DND-41 (cell line): ENCODE results near the gene FAM83D.
A peak's percentile ranks its signal among the peaks of the same experiment; 100 is the strongest.
"Not testable (repeated sequence)": the region's sequence is repeated elsewhere in the genome, so short reads cannot be mapped to it uniquely, and the experiment has no call there.

ENCODE experiments used
- ATAC-seq: fragments of 200-7000 bp; cut with Tn5 transposase; 3 replicates; pipeline ENCODE4 v1.9.1; 2021; ENCODE audit warnings: low read depth; ENCODE audit not compliant: insufficient read depth
- DNase-seq: peaks from one replicate; pipeline ENCODE4 v3.0.0-alpha.2; 2020
- H2AFZ ChIP-seq: 2 replicates; pipeline ENCODE4 v1.6.0; 2012; ENCODE audit warnings: low read depth, low read length
- H3K27ac ChIP-seq: 2 replicates; pipeline ENCODE4 v1.5.1; 2012; ENCODE audit warnings: low read length, inconsistent platforms
- H3K27me3 ChIP-seq: fragments of 200-600 bp; sonication (generic); 2 replicates; pipeline ENCODE4 v1.6.0; 2012; ENCODE audit warnings: low read length, mild to moderate bottlenecking, inconsistent platforms; ENCODE audit not compliant: insufficient read depth, poor library complexity
- H3K36me3 ChIP-seq: 2 replicates; pipeline ENCODE4 v1.5.1; 2012; ENCODE audit warnings: low read length, inconsistent platforms; ENCODE audit not compliant: insufficient read depth
- H3K4me1 ChIP-seq: 2 replicates; pipeline ENCODE4 v1.5.1; 2012; ENCODE audit warnings: mild to moderate bottlenecking, low read length; ENCODE audit not compliant: insufficient read depth
- H3K4me2 ChIP-seq: 2 replicates; pipeline ENCODE4 v1.6.0; 2012; ENCODE audit warnings: mild to moderate bottlenecking, moderate library complexity, low read length, inconsistent platforms; ENCODE audit not compliant: insufficient read depth
- H3K4me3 ChIP-seq, 2 experiments: fragments of 200-600 bp in 1 of 2; shearing (Covaris generic) in 1 of 2; 2 replicates each; pipeline ENCODE4 v1.5.1; 2012 to 2016; ENCODE audit warnings: inconsistent platforms in 2 of 2, low read length in 2 of 2, mild to moderate bottlenecking in 2 of 2, low read depth in 1 of 2, moderate library complexity in 1 of 2
- H3K79me2 ChIP-seq: 2 replicates; pipeline ENCODE4 v1.6.0; 2012; ENCODE audit warnings: low read length, inconsistent platforms; ENCODE audit not compliant: insufficient read depth
- H3K9ac ChIP-seq: 2 replicates; pipeline ENCODE4 v1.6.0; 2012; ENCODE audit warnings: low read depth, mild to moderate bottlenecking, inconsistent platforms, low read length, moderate library complexity
- H3K9me3 ChIP-seq: 2 replicates; pipeline ENCODE4 v1.5.1; 2012; ENCODE audit warnings: low read length, moderate library complexity, mild to moderate bottlenecking, inconsistent platforms; ENCODE audit not compliant: insufficient read depth, severe bottlenecking
- H4K20me1 ChIP-seq: 2 replicates; pipeline ENCODE4 v1.6.0; 2012; ENCODE audit warnings: low read length; ENCODE audit not compliant: insufficient read depth
- EZH2 ChIP-seq: IDR thresholded peaks from 3 replicates; pipeline ENCODE4 v1.6.1; 2012; ENCODE audit warnings: borderline replicate concordance, low read depth, mild to moderate bottlenecking, moderate library complexity, low read length, inconsistent platforms; ENCODE audit not compliant: severe bottlenecking
- TF ChIP-seq, protein P1 (sequence below): IDR thresholded peaks from 2 replicates; pipeline ENCODE4 v1.5.1; 2012; ENCODE audit warnings: borderline replicate concordance, low read length, moderate library complexity, mild to moderate bottlenecking; ENCODE audit not compliant: poor library complexity, severe bottlenecking; ENCODE audit errors: extremely low read depth

The FAM83D gene

DNA sequence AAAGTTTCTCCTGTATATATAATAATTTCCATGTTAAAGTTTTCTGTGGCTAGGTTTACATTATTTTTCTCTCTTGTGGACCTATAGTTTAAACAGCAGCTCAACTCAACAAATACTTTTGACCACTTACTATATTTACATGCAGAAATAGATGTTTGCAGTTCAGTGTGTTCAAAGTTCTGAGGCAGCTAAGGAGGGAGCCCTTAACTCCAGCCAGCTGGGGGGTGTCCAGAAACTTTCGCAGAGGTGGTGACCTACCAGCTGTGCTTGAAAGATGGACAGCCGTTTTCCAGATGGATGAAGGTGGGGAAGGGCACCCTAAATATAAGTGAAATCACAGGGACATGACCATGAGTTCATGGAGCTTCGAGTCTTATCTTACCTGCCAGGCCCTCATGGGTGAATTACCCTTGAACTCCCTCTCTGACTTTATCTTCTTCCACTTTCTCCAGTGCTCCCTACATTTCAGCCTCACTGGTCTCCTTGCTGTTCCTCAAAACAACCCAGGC, 69.4 kb downstream of the FAM83D start:
- Histone ChIP-seq H3K4me2 (no peak overlapping the region), H3K36me3 (peaks cover 81% of the 10 kb centered on the region), H3K4me1 (no peaks in the 10 kb centered on the region)

DNA sequence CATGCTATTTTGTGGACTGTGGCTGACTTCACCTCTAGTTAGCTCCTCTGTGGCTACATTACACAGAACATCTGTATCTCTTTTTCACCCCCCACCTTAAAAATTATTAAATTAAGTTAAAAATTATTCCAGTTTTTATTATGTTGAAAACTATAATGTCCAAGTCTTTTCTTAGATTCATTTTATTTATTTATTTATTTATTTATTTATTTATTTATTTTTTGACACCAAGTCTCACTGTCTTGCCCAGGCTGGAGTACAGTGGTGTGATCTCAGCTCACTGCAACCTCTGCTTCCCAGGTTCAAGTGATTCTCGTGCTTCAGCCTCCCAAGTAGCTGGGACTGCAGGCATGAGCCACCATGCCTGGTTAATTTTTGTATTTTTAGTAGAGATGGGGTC, 70.6 kb downstream of the FAM83D start:
- not testable (repeated sequence) for H4K20me1 ChIP-seq, H3K9me3 ChIP-seq, H3K4me2 ChIP-seq, H3K4me3 ChIP-seq, ATAC-seq, H3K27ac ChIP-seq, H3K4me1 ChIP-seq, DNase-seq, H3K79me2 ChIP-seq, H3K9ac ChIP-seq, H2AFZ ChIP-seq, H3K27me3 ChIP-seq
- peaks cover 79% of the 10 kb centered on the region for H3K36me3 ChIP-seq

More for the DNA sequence above, 69.4 kb downstream of the FAM83D start:
- no peak overlapping the region for H3K4me3 ChIP-seq
- H3K79me2 ChIP-seq, result no peaks in the 10 kb centered on the region
- H2AFZ ChIP-seq, result no peak overlapping the region
- TF ChIP-seq EZH2, result no peak
- TF ChIP-seq, protein P1, sequence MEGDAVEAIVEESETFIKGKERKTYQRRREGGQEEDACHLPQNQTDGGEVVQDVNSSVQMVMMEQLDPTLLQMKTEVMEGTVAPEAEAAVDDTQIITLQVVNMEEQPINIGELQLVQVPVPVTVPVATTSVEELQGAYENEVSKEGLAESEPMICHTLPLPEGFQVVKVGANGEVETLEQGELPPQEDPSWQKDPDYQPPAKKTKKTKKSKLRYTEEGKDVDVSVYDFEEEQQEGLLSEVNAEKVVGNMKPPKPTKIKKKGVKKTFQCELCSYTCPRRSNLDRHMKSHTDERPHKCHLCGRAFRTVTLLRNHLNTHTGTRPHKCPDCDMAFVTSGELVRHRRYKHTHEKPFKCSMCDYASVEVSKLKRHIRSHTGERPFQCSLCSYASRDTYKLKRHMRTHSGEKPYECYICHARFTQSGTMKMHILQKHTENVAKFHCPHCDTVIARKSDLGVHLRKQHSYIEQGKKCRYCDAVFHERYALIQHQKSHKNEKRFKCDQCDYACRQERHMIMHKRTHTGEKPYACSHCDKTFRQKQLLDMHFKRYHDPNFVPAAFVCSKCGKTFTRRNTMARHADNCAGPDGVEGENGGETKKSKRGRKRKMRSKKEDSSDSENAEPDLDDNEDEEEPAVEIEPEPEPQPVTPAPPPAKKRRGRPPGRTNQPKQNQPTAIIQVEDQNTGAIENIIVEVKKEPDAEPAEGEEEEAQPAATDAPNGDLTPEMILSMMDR, result no peak
- no peak overlapping the region for H3K27ac ChIP-seq
- no peaks in the 10 kb centered on the region for H3K9me3 ChIP-seq
- no peaks in the 10 kb centered on the region for H3K27me3 ChIP-seq
- ATAC-seq (no peak), DNase-seq (no peak)
- no peaks in the 10 kb centered on the region; the same call in 1 of the 2 replicates for H4K20me1 ChIP-seq
- no peak overlapping the region for H3K9ac ChIP-seq

DNA sequence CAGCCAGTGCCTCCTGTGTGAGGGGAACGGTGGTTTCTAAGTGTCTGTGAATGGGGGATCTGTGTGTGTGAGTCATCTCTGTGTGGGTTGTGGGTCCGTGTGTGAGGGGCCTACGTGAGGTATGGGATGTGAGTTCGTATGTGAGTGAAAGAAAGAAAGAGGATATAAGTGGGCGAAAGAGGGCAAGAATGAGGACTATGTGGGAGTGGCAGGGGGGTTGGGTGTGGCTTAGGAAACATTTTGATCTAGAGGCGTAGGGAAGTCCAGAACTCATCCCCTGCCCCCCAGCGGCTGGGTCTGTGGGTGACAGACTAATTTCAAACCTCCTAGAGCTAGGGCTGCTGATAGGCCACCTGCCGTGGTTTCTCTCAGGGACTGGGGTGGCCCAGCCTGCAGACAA, 71.4 kb downstream of the FAM83D start:
- DNase-seq, result peak; percentile 31

DNA sequence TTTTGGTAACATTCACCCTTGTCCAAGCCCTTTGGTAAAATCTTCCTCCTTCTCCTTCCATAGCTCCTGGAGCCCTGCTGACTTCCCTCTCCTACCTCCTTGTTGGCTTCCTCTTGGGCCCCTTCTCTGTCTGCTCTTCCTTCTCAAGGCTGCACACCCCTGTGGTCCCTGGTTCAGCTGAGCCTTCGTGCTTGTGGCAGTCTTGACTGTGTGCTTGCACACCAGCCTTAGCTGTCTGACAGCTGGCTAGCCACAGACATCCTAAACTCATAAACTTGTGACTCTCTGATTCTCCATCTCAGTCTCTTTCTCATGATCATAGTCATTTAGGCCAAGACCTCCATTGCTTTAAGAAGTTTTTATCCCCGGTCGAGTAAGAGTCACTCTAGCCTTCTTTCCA, 73.0 kb downstream of the FAM83D start:
- DNase-seq (no peak), ATAC-seq (no peak)
- peaks cover 82% of the 10 kb centered on the region for H3K36me3 ChIP-seq
- H3K27me3 ChIP-seq, result no peaks in the 10 kb centered on the region
- TF ChIP-seq, protein P1, result no peak
- TF ChIP-seq EZH2, result no peak
- H3K4me1 ChIP-seq, result no peaks in the 10 kb centered on the region
- H2AFZ ChIP-seq, result no peak overlapping the region
- H3K27ac ChIP-seq, result no peak overlapping the region
- H3K4me2 ChIP-seq, result no peak overlapping the region
- H3K4me3 ChIP-seq, result no peak overlapping the region
- H3K79me2 ChIP-seq, result no peaks in the 10 kb centered on the region
- H4K20me1 ChIP-seq, result no peaks in the 10 kb centered on the region
- H3K9me3 ChIP-seq, result no peaks in the 10 kb centered on the region
- no peak overlapping the region for H3K9ac ChIP-seq

More for the DNA sequence above, 71.4 kb downstream of the FAM83D start:
- Histone ChIP-seq H3K4me3 (no peak overlapping the region), H3K9me3 (no peaks in the 10 kb centered on the region), H4K20me1 (no peaks in the 10 kb centered on the region), H2AFZ (no peak overlapping the region), H3K9ac (no peak overlapping the region), H3K4me1 (no peaks in the 10 kb centered on the region), H3K79me2 (no peaks in the 10 kb centered on the region), H3K36me3 (peaks cover 79% of the 10 kb centered on the region), H3K27me3 (no peaks in the 10 kb centered on the region), H3K4me2 (no peak overlapping the region), H3K27ac (no peak overlapping the region)
- ATAC-seq, result peak; percentile 64
- TF ChIP-seq, protein P1, result no peak
- TF ChIP-seq EZH2, result no peak
